GM12878 (cell line): ENCODE measurements around the gene ZFHX2. TPM values are rescaled to one million over a fixed set of nuclear protein-coding genes. Genes with fewer than 3 reads are reported as not detected.
A peak's percentile ranks its signal among the peaks of the same experiment; 100 is the strongest.

Experiments used
- ASH2L ChIP-seq: fragments of 300-600, 200-600 bp; sonication (generic); IDR thresholded peaks from 2 replicates; pipeline ENCODE4 v1.6.1; 2017; ENCODE audit warnings: low read depth, mild to moderate bottlenecking, borderline replicate concordance
- BACH1 ChIP-seq: fragments of 450-650 bp; IDR thresholded peaks from 2 replicates; pipeline ENCODE4 v1.6.1; 2017; ENCODE audit warnings: mild to moderate bottlenecking, borderline replicate concordance
- CBX3 ChIP-seq: fragments of 200-600 bp; sonication (generic); IDR thresholded peaks from 2 replicates; pipeline ENCODE4 v1.6.1; 2016; ENCODE audit warnings: low read depth, borderline replicate concordance
- CREB1 ChIP-seq: IDR thresholded peaks from 2 replicates; pipeline ENCODE4 v1.6.1; 2012; ENCODE audit warnings: low read depth, mild to moderate bottlenecking, inconsistent platforms
- FOXM1 ChIP-seq: IDR thresholded peaks from 2 replicates; pipeline ENCODE4 v1.6.1; 2012; ENCODE audit warnings: low read depth, mild to moderate bottlenecking, inconsistent platforms, low read length, moderate library complexity
- GATAD2B ChIP-seq: fragments of 450-650 bp; conservative IDR thresholded peaks from 2 replicates; pipeline ENCODE4 v1.6.1; 2017; ENCODE audit warnings: low read depth, mild to moderate bottlenecking, moderate library complexity
- HCFC1 ChIP-seq: fragments of 150-350 bp; IDR thresholded peaks from 2 replicates; pipeline ENCODE4 v1.6.1; 2014; ENCODE audit warnings: low read length
- HDGF ChIP-seq: fragments of 450-650 bp; IDR thresholded peaks from 2 replicates; pipeline ENCODE4 v1.6.1; 2016; ENCODE audit warnings: antibody characterized with exemption
- IRF3 ChIP-seq: fragments of 450-650 bp; IDR thresholded peaks from 2 replicates; pipeline ENCODE4 v1.6.1; 2014; ENCODE audit warnings: mild to moderate bottlenecking
- KDM1A ChIP-seq: fragments of 200-600 bp; sonication (generic); IDR thresholded peaks from 2 replicates; pipeline ENCODE4 v1.6.1; 2016; ENCODE audit warnings: borderline replicate concordance
- LARP7 ChIP-seq: fragments of 450-650 bp; IDR thresholded peaks from 2 replicates; pipeline ENCODE4 v1.6.1; 2017; ENCODE audit warnings: mild to moderate bottlenecking
- MTA3 ChIP-seq: IDR thresholded peaks from 2 replicates; pipeline ENCODE4 v1.6.1; 2012; ENCODE audit warnings: low read length, inconsistent platforms, borderline replicate concordance
- MXI1 ChIP-seq: fragments of 150-350 bp; IDR thresholded peaks from 2 replicates; pipeline ENCODE4 v1.6.1; 2011; ENCODE audit warnings: low read depth, mild to moderate bottlenecking, inconsistent platforms, low read length, improper control_type of control experiment
- NR2C2 ChIP-seq: IDR thresholded peaks from 2 replicates; pipeline ENCODE4 v1.6.1; 2011; ENCODE audit warnings: borderline replicate concordance, low read depth; ENCODE audit not compliant: control insufficient read depth, insufficient read length
- POLR2AphosphoS2 ChIP-seq: IDR thresholded peaks from 2 replicates; pipeline ENCODE4 v1.6.1; 2011; ENCODE audit warnings: low read depth, mild to moderate bottlenecking, low read length, improper control_type of control experiment, moderate library complexity
- RAD21 ChIP-seq: IDR thresholded peaks from 2 replicates; pipeline ENCODE4 v1.6.1; 2011; ENCODE audit warnings: mild to moderate bottlenecking, low read depth, low read length, moderate library complexity; ENCODE audit not compliant: insufficient read depth
- RELA ChIP-seq: fragments of 450-650 bp; IDR thresholded peaks from 2 replicates; pipeline ENCODE4 v1.8.0; 2014; ENCODE audit warnings: borderline replicate concordance; ENCODE audit not compliant: partially characterized antibody
- RFX5 ChIP-seq: IDR thresholded peaks from 2 replicates; pipeline ENCODE4 v1.6.1; 2011; ENCODE audit warnings: low read depth, low read length, improper control_type of control experiment
- RUNX3 ChIP-seq: IDR thresholded peaks from 2 replicates; pipeline ENCODE4 v1.6.1; 2012; ENCODE audit warnings: low read length, inconsistent platforms
- SREBF1 ChIP-seq: IDR thresholded peaks from 2 replicates; pipeline ENCODE4 v1.6.1; 2012; ENCODE audit warnings: mild to moderate bottlenecking, low read length
- STAT3 ChIP-seq: IDR thresholded peaks from 2 replicates; pipeline ENCODE4 v1.6.1; 2011; ENCODE audit warnings: low read depth, low read length, improper control_type of control experiment
- SUPT20H ChIP-seq: IDR thresholded peaks from 2 replicates; pipeline ENCODE4 v1.6.1; 2011; ENCODE audit warnings: low read depth, mild to moderate bottlenecking, low read length, moderate library complexity, borderline replicate concordance; ENCODE audit not compliant: control insufficient read depth
- TCF12 ChIP-seq: IDR thresholded peaks from 2 replicates; pipeline ENCODE4 v1.6.1; 2011; ENCODE audit warnings: low read depth, mild to moderate bottlenecking, low read length
- WRNIP1 ChIP-seq: IDR thresholded peaks from 2 replicates; pipeline ENCODE4 v1.6.1; 2011; ENCODE audit warnings: low read depth, low read length, improper control_type of control experiment, borderline replicate concordance
- polyA plus RNA-seq, 11 experiments: library from polyadenylated mRNA; depleted of rRNA in 4 of 11; unstranded in 6 of 11; stranded (reverse) in 5 of 11; fragments of >200 nt; fragmentation: Nextera tagmentation in 4 of 11; fragmentation: Illumina TruSeq in 1 of 11; extraction: Ambion mirVana in 4 of 11; extraction: Trizol in 1 of 11; gene quantifications; 1 replicate in 1 of 11; 2 replicates in 10 of 11; pipeline versions ENCODE4 v1.2.1 to v1.2.3, GENCODE V29; 2011 to 2016; ENCODE audit warnings: inconsistent platforms in 2 of 11, missing spikeins in 2 of 11, low read depth in 1 of 11
- total RNA-seq, 4 experiments: library from RNA; depleted of rRNA in 3 of 4; stranded (reverse); fragments of >200 nt in 3 of 4; fragmentation: Illumina TruSeq in 1 of 4; extraction: Trizol in 1 of 4; gene quantifications; 2 replicates each; pipeline versions ENCODE4 v1.2.1 to v1.2.3, GENCODE V29; 2013 to 2021
- TF ChIP-seq, protein P1 (sequence below): fragments of 450-650 bp; IDR thresholded peaks from 2 replicates; pipeline ENCODE4 v1.6.1; 2017; ENCODE audit warnings: borderline replicate concordance
- TF ChIP-seq, protein P2 (sequence below): IDR thresholded peaks from 2 replicates; pipeline ENCODE4 v1.6.1; 2012; ENCODE audit warnings: low read depth, low read length, improper control_type of control experiment

The ZFHX2 gene
- total and polyA plus RNA-seq, 10 of the 15 experiments (the other 5 are each of a cell fraction or from before 2014, with no cell fraction given), result 0.27 to 2.2 (median 0.55) TPM

DNA sequence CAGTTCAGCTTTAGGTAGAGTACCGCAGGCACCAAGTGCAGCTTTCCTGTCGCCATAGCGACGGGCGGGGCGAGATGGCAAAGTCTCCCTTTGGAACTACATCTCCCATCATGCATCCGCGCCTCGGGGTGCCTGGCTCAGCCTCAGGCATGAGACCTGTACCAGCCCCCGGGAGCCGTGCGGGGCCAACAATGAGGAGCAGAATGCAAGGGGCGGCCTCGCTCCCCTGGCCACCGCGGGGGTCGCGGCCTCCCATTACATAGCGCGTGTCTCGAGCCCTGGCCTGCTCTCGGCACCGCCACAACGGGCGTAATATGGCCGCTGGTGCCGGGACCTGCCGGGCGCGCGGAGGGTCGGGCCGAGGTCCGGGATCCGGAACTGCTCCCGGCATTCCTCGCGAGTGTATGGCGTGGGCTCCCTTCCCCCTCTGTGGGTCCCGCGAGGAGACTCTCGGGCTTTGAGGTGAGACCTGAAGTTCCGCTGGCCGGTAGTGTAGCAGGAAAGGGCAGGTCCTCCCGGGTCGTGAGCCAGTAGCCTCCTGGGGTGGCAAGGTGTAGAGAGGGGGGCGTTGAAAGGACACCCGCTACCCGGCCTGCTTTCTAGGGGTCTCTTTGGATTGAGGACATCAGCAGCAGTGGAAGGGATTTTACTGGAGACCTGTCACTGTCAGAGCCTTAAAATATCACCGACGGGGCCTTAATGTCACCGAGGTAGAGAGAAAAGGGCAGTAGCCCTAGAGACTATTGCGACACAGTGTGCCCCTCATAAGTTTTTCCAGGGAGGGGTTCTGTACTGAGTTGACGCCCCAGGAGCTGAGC is 4.5 kb upstream of the ZFHX2 start, which contains the start of gene THTPA (continued):
- 0 out of 2 replicates have a peak, but pooled peaks have one; percentile 34 for TF ChIP-seq TCF12
- peak; percentile 63 for TF ChIP-seq POLR2AphosphoS2
- TF ChIP-seq RFX5, result no peak; the same call in 1 of the 2 replicates
- peak; percentile 41; the same call in 1 of the 2 replicates for TF ChIP-seq SREBF1
- TF ChIP-seq, protein P1, sequence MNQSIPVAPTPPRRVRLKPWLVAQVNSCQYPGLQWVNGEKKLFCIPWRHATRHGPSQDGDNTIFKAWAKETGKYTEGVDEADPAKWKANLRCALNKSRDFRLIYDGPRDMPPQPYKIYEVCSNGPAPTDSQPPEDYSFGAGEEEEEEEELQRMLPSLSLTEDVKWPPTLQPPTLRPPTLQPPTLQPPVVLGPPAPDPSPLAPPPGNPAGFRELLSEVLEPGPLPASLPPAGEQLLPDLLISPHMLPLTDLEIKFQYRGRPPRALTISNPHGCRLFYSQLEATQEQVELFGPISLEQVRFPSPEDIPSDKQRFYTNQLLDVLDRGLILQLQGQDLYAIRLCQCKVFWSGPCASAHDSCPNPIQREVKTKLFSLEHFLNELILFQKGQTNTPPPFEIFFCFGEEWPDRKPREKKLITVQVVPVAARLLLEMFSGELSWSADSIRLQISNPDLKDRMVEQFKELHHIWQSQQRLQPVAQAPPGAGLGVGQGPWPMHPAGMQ, result peak; percentile 18; the same call in 1 of the 2 replicates
- peak; percentile 94 for TF ChIP-seq MXI1
- TF ChIP-seq WRNIP1, result no peak
- TF ChIP-seq CBX3, result no peak
- TF ChIP-seq NR2C2, result no peak
- peak; percentile 67 for TF ChIP-seq RUNX3
- no peak for TF ChIP-seq RAD21
- no peak for TF ChIP-seq ASH2L
- TF ChIP-seq, protein P2, sequence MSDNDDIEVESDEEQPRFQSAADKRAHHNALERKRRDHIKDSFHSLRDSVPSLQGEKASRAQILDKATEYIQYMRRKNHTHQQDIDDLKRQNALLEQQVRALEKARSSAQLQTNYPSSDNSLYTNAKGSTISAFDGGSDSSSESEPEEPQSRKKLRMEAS, result peak; percentile 72; the same call in 1 of the 2 replicates
- TF ChIP-seq STAT3, result no peak
- 0 out of 2 replicates have a peak, but pooled peaks have one; percentile 48 for TF ChIP-seq MTA3
- peak; percentile 76 for TF ChIP-seq RELA
- peak; percentile 86 for TF ChIP-seq HCFC1
- TF ChIP-seq SUPT20H, result no peak
- TF ChIP-seq BACH1, result 0 out of 2 replicates have a peak, but pooled peaks have one; percentile 19
- TF ChIP-seq FOXM1, result no peak
- TF ChIP-seq IRF3, result no peak
- 0 out of 2 replicates have a peak, but pooled peaks have one; percentile 68 for TF ChIP-seq HDGF
- peak; percentile 78; the same call in 1 of the 2 replicates for TF ChIP-seq CREB1
- peak; percentile 93 for TF ChIP-seq LARP7
- TF ChIP-seq GATAD2B, result peak; percentile 91
- no peak for TF ChIP-seq KDM1A
